Measurements from ENCODE around the gene PTPRH.
"Not testable (repeated sequence)": the region's sequence is repeated elsewhere in the genome, so short reads cannot be mapped to it uniquely, and the experiment has no call there.

The PTPRH gene

DNA sequence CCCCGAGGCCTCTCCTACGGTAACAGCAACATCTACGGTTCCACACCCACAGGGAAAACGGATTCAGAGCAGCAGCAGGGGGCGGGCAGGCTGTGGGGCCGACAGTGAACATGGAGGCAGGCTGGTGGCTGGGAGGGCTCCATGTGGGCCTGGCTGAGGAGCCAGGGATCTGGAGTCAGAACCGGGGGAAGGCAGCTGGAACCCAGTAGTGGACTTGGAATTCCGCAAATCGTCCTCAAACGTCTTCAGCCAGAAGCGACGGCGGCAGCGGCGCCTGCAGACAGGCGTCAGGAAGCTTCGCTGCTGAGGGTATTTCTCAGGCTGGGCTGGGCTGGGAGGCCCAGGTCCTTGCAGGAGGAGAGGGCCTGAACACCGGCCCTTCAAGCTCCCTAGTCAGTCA, 17.5 kb upstream of the PTPRH start:
- no peak for DNase-seq (ENCODE audit: low spot score)

DNA sequence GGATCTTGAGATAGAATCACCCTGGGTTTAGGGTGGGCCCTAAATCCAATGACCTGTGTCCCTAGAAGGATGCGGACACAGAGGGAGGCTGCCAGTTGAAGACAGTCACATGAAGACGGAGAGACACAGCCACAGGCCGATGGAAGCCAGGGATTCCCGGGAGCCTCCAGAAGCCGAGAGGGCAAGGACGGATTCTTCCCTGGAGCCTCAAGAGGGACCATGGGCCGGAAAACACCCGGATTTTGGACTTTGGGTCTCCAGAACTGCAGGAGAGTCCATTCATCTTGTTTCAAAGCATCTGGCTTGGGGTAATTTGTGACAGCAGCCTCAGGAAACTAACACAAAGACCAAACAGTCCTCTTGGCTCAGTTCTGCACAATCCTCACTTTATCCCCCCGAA, 17.0 kb upstream of the PTPRH start:
- DNase-seq (ENCODE audit: low spot score): no peak

DNA sequence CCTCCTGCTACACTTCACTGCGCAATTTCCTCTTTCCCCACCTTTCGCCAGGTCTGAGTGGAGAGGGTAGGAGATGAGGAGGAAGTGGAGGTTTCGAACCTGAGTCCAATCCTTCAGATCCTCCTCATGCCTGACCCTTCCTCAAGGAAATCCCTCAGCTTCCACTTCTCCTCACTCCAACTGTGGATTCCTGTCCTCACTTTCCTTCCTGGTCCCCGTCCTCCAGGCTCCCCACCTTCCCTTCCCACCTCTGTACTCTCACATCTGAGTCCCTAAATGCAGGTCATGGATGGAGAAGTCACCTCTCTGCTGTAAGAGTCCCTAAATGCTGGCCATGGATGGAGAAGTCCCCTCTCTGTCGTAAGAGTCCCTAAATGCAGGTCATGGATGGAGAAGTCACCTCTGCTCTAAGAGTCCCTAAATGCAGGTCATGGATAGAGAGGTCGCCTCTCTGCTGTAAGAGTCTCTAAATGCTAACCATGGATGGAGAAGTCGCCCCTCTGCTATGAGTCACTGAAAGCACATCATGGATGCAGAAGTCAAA, 16.2 kb upstream of the PTPRH start:
- DNase-seq (ENCODE audit: low spot score): no peak

GRCh38 chr19:55224679-55225414, 15.5 kb upstream of the PTPRH start:
- not testable (repeated sequence) for DNase-seq (ENCODE audit: low spot score)

- no peak for DNase-seq (ENCODE audit: low spot score)
Observed at GRCh38 chr19:55224038-55224665, 14.9 kb upstream of the PTPRH start.

DNA sequence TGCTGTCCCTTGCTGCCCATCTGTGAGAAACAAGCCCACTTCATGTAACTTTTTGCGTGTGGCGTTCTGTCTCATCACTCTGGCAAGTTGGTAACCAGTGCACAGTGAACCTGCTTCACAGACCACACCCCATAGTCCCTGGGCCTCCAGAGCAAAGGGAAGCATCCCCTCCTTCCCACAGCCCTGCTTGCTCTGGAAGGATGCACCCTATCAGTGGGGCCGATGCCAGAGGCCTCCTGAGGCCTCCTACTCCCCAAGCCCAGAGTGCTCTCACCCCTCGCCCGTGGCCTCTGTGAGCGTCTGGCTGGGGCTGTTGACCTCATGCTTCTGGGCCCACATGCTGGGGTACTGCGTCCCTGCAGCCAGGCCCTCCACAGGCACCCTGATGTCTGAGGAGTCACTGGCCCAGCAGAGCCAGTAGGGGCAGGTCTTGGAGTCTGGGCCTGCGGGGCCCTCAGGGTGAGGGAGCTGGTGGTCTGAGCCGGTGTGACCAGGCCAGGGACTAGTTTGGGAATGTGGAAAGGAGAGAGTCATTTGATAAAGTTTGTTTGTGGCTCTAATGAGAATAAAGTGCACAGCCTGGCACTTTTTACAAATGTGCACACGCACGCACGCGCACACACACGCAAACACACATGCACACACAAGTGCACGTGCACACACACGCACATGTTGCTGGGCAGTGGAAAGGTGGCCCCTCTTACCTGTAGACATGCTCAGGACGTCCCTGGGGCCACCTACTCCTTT, 14.2 kb upstream of the PTPRH start:
- DNase-seq (ENCODE audit: low spot score): no peak

DNA sequence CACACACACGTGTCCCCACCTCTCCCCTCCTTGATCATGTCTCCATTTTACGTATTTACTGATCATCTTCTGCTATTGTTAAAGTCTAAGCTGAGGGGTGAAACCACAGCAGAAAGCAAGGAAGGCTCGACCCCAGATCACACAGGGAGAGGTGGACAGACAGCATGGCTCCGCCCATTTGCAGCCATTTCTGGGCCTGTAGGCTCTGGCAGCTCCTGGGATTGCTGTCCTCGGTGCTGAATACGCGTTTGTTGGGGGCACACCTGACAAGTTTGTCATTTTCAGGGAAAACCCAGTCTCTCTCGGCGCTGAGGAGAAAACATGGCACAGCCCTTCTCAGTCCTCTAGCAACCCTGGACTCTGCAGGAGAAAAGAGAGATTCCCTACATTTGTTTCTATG, 11.2 kb upstream of the PTPRH start:
- DNase-seq (ENCODE audit: low spot score): no peak

DNA sequence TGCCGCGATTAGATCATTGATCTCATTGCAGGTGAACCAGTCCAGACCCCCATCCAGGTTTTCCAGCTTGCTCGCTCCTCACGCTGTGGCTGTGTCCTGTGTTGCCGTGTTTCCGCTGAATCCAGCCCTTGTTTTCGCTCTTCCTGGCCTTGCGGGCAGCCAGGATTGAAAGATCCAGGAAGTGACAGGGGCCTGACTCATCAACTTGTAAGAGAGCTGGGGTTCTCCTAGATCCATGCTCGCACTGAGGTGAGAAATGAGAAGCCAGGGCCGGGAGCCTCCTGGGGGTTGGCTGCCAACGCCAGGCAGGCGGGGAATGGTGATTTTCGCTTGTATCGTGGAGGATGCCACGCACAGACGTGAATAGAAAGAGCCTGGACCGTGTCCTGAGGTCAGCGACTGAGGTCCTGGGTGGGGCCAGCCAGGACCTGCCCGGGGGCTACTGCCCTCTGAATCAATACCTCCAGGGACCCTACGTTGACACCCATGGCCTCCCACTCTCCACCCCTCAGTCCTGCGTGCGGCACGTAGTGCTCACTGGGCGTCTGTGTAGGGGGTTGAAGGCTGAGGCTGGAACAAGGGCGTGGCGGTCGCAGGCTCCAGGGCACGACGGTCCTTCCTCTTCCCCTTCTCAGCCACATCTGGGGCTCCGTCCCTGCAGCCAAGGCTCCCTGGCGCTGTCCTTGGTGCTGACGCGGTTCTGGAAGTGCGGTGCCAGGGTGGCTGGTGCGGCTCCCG, 7.3 kb upstream of the PTPRH start:
- peak; percentile 28 for DNase-seq (ENCODE audit: low spot score)

GRCh38 chr19:55213547-55213946, 4.2 kb upstream of the PTPRH start:
- DNase-seq (ENCODE audit: low spot score): no peak

DNA sequence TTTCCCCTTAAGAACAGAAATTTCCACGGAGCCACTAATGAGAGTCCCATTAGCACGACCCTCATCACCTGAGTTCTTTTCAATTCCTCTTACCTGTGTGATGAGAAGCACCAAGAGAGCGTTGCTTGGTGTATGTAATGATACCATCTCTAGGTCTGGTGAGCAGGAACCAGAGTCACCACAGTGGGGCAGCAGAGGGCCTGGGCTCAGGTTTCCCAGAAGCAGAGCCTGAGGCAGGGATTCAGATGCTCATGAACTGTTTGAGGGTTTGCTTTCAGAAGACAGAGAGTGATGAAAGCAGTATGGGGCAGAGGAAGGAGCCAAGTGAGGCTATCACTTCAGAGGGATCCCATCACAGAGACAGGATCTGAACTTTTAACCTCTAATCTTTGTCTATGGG, 3.1 kb upstream of the PTPRH start:
- peak; percentile 31 for DNase-seq (ENCODE audit: low spot score)

GRCh38 chr19:55209693-55210472, 582 bp upstream of the PTPRH start:
- DNase-seq (ENCODE audit: low spot score): no peak

- peak; percentile 8 for DNase-seq (ENCODE audit: low spot score)
Observed at GRCh38 chr19:55206664-55207500, 2.4 kb downstream of the PTPRH start.

- DNase-seq (ENCODE audit: low spot score): peak; percentile 6
Observed at GRCh38 chr19:55202199-55202598, 7.1 kb downstream of the PTPRH start.

DNA sequence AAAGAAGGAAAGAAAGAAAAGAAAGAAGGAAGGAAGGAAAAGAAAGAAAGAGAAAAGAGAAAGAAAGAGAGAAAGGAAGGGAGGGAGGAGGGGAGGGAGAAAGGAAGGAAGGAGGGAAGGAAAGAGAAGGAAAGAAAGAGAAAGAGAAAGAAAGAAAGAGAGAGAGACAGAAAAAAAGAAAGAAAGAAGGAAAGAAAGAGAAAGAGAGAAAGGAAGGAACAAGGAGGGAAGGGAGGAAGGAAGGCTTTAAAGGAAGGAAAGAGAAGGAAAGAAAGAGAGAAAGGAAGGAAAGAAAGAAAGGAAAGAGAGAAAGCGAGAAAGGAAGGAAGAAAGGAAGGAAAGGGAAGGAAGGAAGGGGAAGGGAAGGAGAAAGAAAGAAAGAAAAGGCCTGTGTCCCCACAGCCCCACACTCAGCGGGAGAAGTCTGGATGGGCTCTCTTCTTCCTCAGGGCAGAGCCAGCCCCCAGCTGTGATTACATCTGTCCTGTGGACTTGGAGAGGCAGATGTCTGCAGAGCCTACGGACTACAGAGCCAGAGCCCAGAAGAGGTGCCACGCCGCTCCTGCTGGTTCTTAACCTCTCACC, 9.6 kb downstream of the PTPRH start:
- no peak for DNase-seq (ENCODE audit: low spot score)

DNA sequence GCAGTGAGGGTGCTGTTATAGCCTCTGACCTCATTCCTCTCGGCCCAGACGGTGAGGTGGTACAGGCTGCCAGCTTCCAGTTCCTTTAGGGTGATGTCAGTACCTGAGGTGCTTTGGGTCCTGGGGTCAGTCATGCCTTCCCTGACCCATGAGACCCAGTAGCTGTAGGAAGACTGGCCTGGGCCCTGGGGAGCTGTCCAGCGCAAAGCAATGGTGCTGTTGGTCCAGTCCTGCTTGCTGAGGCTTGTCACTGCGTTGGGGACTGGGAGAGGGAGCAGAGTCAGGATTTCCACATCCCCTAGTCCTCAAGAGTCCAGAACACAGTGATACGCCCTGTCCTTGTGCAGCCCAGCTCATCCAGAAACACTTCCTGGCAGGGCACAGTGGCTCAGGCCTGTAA, 10.7 kb downstream of the PTPRH start:
- no peak for DNase-seq (ENCODE audit: low spot score)

DNA sequence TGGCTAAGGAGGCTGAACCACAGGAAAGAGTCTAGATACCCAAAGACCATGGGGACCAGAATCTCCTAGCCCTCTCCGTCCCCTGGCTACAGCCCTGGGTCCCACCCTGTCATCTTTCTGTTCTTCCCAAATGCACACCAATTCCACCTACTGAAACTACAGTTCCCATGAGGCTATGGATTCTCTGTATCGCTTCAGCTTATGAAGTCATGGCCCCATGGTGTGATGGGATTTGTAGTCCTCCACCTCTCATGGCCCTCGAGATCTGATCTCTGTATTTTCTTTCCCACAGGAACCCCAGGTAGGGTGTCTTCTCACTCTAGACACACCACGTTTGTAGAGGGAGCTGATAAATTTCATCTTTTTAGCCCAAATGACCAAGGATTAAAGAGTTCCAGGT, 11.8 kb downstream of the PTPRH start:
- DNase-seq (ENCODE audit: low spot score): no peak

DNA sequence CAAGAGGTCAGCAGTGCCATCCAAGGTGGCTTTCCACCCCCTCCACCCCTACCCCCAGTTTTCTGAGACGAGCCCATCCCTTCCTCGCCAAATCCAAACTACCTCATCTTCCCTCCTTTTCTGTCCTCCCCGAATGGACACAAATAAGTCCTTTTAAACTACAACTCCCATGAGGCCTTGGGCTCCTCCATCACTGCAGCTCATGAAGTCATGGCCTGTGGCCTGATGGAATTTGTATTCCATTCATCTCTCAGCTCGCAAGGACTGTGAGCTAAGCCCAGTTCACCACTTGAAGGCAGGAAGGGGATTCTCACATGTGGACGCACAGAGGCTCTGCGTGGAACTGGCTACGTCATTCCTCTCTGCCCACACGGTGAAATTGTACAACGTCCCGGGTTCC, 12.5 kb downstream of the PTPRH start:
- no peak for DNase-seq (ENCODE audit: low spot score)

DNA sequence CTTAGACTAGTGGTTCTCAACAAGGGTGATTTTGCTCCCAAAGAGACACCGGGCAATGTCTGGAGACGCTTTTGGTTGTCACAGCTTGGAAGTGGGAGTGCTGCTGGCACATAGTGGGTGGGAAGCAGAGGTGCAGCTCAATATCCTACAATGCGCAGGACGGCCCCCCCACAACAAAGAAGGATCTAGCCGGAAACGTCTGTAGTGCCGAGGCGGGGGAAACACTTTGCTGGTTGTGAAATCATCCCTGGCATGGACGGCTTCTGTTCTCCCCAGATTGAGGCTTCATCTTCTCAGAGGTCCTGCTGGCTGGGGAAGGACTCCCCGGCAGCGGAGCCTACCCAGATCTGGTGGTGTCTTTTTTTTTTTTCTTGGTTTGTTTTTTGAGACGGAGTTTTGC, 15.8 kb downstream of the PTPRH start:
- no peak for DNase-seq (ENCODE audit: low spot score)

DNA sequence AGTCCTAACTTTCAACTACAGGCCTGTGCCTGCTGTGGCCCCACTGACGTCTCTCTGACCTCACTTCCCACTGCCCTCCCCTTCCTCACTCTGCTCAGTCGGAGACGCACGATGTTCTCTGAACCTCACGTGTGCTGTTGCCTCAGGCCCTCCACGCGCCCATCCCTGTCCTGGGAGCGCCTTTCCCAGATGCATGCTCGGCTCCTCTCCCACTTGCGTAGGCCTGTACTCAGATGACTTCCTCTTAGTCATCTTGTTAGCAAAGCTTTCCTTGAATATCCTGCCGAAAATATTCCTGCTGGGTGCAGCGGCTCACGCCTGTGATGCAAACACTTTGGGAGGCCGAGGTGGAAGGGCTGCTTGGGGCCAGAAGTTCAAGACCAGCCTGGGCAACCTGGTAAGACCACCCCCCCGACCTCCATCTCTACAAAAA, 19.9 kb downstream of the PTPRH start:
- no peak for DNase-seq (ENCODE audit: low spot score)

DNA sequence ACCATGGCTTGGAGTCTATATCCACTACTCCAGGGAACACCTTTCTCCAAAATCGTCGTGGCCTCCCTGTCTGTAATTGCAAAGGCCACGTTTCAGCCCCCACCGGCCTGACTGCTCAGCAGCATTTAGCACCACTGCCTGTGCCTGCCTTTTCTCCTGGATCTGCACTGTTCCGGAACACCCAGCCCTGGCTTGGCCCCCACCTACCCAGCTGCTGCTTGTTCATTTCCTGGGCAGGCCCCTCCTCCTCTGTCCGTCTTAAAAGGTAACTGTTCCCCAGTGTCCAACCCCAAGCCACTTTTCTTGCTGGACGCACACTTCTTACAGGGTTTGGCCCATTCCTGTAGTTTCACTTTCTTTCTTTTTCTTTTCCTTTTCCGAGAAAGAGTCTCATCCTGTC, 20.7 kb downstream of the PTPRH start:
- DNase-seq (ENCODE audit: low spot score): no peak
